Tibial artery (tissue), 4 donors: ENCODE measurements around the gene OBSL1.

ENCODE experiments used
- DNase-seq, 2 donors: peaks; one replicate each; pipeline ENCODE4 v3.0.0-alpha.2; 2019
- H3K27ac ChIP-seq, 2 donors: fragments of 200-600 bp; sonication (generic) in 1 of 2; 1 replicate in 1 of 2; 2 replicates in 1 of 2; pipeline ENCODE4 v1.5.1; 2018 to 2019; ENCODE audit warnings: mild to moderate bottlenecking in 1 of 2
- H3K27me3 ChIP-seq, 2 donors: fragments of 200-600 bp; sonication (generic) in 1 of 2; one replicate each; pipeline versions ENCODE4 v1.5.1 to v1.6.0; 2016 to 2019
- H3K36me3 ChIP-seq, 3 donors: fragments of 200-600 bp; sonication (generic) in 2 of 3; one replicate each; pipeline ENCODE4 v1.5.1; 2016 to 2019; ENCODE audit warnings: mild to moderate bottlenecking in 2 of 3
- H3K4me1 ChIP-seq, 4 donors: fragments of 200-600 bp; sonication (generic) in 2 of 4; 1 replicate in 3 of 4; 2 replicates in 1 of 4; pipeline ENCODE4 v1.5.1; 2016 to 2019
- H3K4me3 ChIP-seq, 2 donors: fragments of 200-600 bp; sonication (generic) in 1 of 2; 1 replicate in 1 of 2; 2 replicates in 1 of 2; pipeline ENCODE4 v1.5.1; 2018 to 2019; ENCODE audit warnings: mild to moderate bottlenecking in 2 of 2
- H3K9me3 ChIP-seq, 3 donors: fragments of 200-600 bp; sonication (generic) in 1 of 3; one replicate each; pipeline ENCODE4 v1.5.1; 2016 to 2019
- intact Hi-C: fragments of 100-400 bp; cut with DNase I; formaldehyde crosslinking; loops from one replicate; pipeline ENCODE4 v1.15.0; 2023; ENCODE audit warnings: low total_unique reads
- TF ChIP-seq, protein P1 (sequence below), 2 experiments: fragments of 200-600 bp in 1 of 2; fragments of 450-650 bp in 1 of 2; IDR thresholded peaks; one replicate each; pipeline ENCODE4 v1.5.1; 2017 to 2019; ENCODE audit warnings: antibody characterized with exemption in 2 of 2, mild to moderate bottlenecking in 1 of 2, moderate library complexity in 1 of 2

Gene OBSL1

DNA sequence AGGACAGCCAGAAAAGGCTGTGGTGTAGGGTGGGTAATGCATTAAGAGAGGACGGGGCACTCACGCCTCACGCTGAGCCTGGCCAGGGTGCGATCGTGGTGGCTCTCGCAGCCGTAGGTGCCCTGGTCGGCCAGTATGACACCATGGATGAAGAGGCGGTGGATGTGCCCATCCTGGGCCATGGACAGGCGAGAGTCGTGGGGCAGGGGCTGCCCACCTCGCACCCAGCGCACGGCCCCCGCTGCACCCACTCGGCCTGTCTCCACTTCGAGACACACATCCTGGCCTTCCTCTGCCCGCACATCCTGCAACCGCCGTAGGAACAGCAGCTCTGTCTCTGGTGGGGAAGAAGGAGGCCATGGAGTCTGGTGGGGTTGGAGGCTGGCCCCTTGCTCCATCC lies 15.4 kb downstream of the OBSL1 start:
- Histone ChIP-seq H3K4me1 (peaks cover 0 to 26% (median 19%) of the 10 kb centered on the region in 4 donors), H3K4me3 (no peak overlapping the region), H3K27ac (no peak overlapping the region), H3K36me3 (peaks cover 0 to 42% (median 8%) of the 10 kb centered on the region in 3 donors), H3K27me3 (no peaks in the 10 kb centered on the region), H3K9me3 (no peaks in the 10 kb centered on the region)
- DNase-seq: no peak
- intact Hi-C loops: no loop called here
- TF ChIP-seq, protein P1, sequence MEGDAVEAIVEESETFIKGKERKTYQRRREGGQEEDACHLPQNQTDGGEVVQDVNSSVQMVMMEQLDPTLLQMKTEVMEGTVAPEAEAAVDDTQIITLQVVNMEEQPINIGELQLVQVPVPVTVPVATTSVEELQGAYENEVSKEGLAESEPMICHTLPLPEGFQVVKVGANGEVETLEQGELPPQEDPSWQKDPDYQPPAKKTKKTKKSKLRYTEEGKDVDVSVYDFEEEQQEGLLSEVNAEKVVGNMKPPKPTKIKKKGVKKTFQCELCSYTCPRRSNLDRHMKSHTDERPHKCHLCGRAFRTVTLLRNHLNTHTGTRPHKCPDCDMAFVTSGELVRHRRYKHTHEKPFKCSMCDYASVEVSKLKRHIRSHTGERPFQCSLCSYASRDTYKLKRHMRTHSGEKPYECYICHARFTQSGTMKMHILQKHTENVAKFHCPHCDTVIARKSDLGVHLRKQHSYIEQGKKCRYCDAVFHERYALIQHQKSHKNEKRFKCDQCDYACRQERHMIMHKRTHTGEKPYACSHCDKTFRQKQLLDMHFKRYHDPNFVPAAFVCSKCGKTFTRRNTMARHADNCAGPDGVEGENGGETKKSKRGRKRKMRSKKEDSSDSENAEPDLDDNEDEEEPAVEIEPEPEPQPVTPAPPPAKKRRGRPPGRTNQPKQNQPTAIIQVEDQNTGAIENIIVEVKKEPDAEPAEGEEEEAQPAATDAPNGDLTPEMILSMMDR (IDR thresholded peaks at IDR 0.05): no peak

DNA sequence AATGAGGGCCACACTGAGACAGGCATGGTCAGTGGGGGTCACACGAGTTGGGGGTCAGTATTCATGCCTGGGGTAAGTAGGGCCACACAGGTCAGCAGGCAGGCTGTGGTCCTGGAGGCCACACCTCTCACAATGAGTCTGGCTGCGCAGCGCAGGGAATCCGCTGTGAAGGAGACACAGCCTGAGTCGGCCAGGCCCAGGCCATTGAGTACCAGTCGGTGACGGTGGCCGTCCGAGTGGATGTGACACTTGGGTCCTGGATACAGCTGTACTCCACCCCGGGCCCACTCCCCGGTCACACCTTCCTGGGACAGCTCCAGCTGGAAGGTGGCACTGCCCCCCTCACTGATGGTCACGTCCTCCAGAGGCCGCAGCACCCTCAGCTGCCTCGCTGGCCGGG lies 17.0 kb downstream of the OBSL1 start:
- no peak overlapping the region for H3K4me3 ChIP-seq
- no peak for DNase-seq
- H3K27ac ChIP-seq: no peak overlapping the region
- H3K27me3 ChIP-seq: no peaks in the 10 kb centered on the region
- TF ChIP-seq, protein P1 (IDR thresholded peaks at IDR 0.05): no peak
- no peaks in the 10 kb centered on the region for H3K9me3 ChIP-seq
- intact Hi-C loops: loop anchor here (5.0 kb wide), 1 partner anchor 43 kb away; the partner anchor contains the start of gene STK11IP
- peaks cover 0 to 26% (median 19%) of the 10 kb centered on the region in 4 donors for H3K4me1 ChIP-seq
- H3K36me3 ChIP-seq: peaks cover 0 to 40% (median 8%) of the 10 kb centered on the region in 3 donors

- peaks cover 0 to 26% (median 19%) of the 10 kb centered on the region in 4 donors for H3K4me1 ChIP-seq
- H3K4me3 ChIP-seq: no peak overlapping the region
- TF ChIP-seq, protein P1 (IDR thresholded peaks at IDR 0.05): no peak
- H3K27ac ChIP-seq: no peak overlapping the region
- H3K9me3 ChIP-seq: no peaks in the 10 kb centered on the region
- H3K27me3 ChIP-seq: no peaks in the 10 kb centered on the region
- no peak for DNase-seq
- peaks cover 0 to 32% (median 8%) of the 10 kb centered on the region in 3 donors for H3K36me3 ChIP-seq
- intact Hi-C loops: loop anchor here (5.0 kb wide), 1 partner anchor 44 kb away; the partner anchor contains the start of gene STK11IP
Measured at GRCh38 chr2:219553463-219553963, 17.8 kb downstream of the OBSL1 start.

- peak overlapping the region; percentile 46 to 48 for H3K27ac ChIP-seq
- intact Hi-C loops: loop anchor here (5.0 kb wide), 1 partner anchor 44 kb away; the partner anchor contains the start of gene STK11IP
- DNase-seq: no peak
- TF ChIP-seq, protein P1 (IDR thresholded peaks at IDR 0.05): no peak
- H3K27me3 ChIP-seq: no peaks in the 10 kb centered on the region
- H3K9me3 ChIP-seq: no peaks in the 10 kb centered on the region
- H3K4me3 ChIP-seq: peak overlapping the region; percentile 52 to 65
- H3K4me1 ChIP-seq: peaks cover 0 to 26% (median 19%) of the 10 kb centered on the region in 4 donors
- H3K36me3 ChIP-seq: peaks cover 0 to 28% (median 8%) of the 10 kb centered on the region in 3 donors
Measured at GRCh38 chr2:219553168-219553417, 18.2 kb downstream of the OBSL1 start.

GRCh38 chr2:219552382-219553167 lies 18.8 kb downstream of the OBSL1 start:
- intact Hi-C loops: loop anchor here (5.0 kb wide), 1 partner anchor 45 kb away; the partner anchor contains the start of gene STK11IP
- TF ChIP-seq, protein P1 (IDR thresholded peaks at IDR 0.05): no peak
- H3K27me3 ChIP-seq: no peaks in the 10 kb centered on the region
- H3K9me3 ChIP-seq: no peaks in the 10 kb centered on the region
- DNase-seq: peak; percentile 88 to 91
- H3K27ac ChIP-seq: peak overlapping the region; percentile 46 to 48
- H3K4me1 ChIP-seq: peaks cover 0 to 26% (median 19%) of the 10 kb centered on the region in 4 donors
- H3K36me3 ChIP-seq: peaks cover 0 to 23% (median 8%) of the 10 kb centered on the region in 3 donors
- H3K4me3 ChIP-seq: peak overlapping the region; percentile 52 to 65
